Heart left ventricle (tissue), 16 donors: Measurements from ENCODE around the gene SLC5A2. TPM values are rescaled to one million over a fixed set of nuclear protein-coding genes. Genes with fewer than 3 reads are reported as not detected.
A peak's percentile ranks its signal among the peaks of the same experiment; 100 is the strongest.

Experiments used
- ATAC-seq, 4 donors: fragments of 200-7000 bp; cut with Tn5 transposase; one replicate each; pipeline ENCODE4 v1.9.1; 2020 to 2022; ENCODE audit warnings: moderate library complexity in 4 of 4, mild to moderate bottlenecking in 3 of 4, moderate number of reproducible peaks in 1 of 4
- DNase-seq, 5 donors: peaks; one replicate each; pipeline ENCODE4 v3.0.0-alpha.2; 2020
- H3K27ac ChIP-seq, 12 donors: fragments of 200-600 bp; sonication (generic) in 4 of 12; one replicate each; pipeline versions ENCODE4 v1.5.0 to v1.8.0; 2016 to 2022; ENCODE audit warnings: mild to moderate bottlenecking in 2 of 12
- H3K27me3 ChIP-seq, 9 donors: fragments of 200-600 bp; sonication (generic) in 2 of 9; one replicate each; pipeline versions ENCODE4 v1.5.1 to v1.8.0; 2016 to 2022; ENCODE audit warnings: mild to moderate bottlenecking in 3 of 9
- H3K36me3 ChIP-seq, 9 donors: fragments of 200-600 bp; sonication (generic) in 2 of 9; one replicate each; pipeline versions ENCODE4 v1.5.0 to v1.8.0; 2018 to 2022; ENCODE audit warnings: mild to moderate bottlenecking in 2 of 9
- H3K4me1 ChIP-seq, 12 donors: fragments of 200-600 bp; sonication (generic) in 4 of 12; one replicate each; pipeline versions ENCODE4 v1.5.0 to v1.8.0; 2016 to 2022; ENCODE audit warnings: mild to moderate bottlenecking in 3 of 12
- H3K4me3 ChIP-seq, 12 donors: fragments of 200-600 bp; sonication (generic) in 4 of 12; one replicate each; pipeline versions ENCODE4 v1.5.0 to v1.8.0; 2017 to 2022; ENCODE audit warnings: mild to moderate bottlenecking in 9 of 12, moderate library complexity in 4 of 12
- H3K9me3 ChIP-seq, 12 donors: fragments of 200-600 bp; sonication (generic) in 4 of 12; one replicate each; pipeline versions ENCODE4 v1.5.0 to v1.8.0; 2016 to 2022; ENCODE audit warnings: mild to moderate bottlenecking in 1 of 12
- CTCF ChIP-seq, 12 donors: fragments of 200-600 bp; sonication (generic) in 4 of 12; IDR thresholded peaks; one replicate each; pipeline versions ENCODE4 v1.5.0 to v1.8.0; 2018 to 2022; ENCODE audit warnings: antibody characterized with exemption in 12 of 12, mild to moderate bottlenecking in 5 of 12
- POLR2A ChIP-seq, 2 donors: fragments of 450-650 bp; IDR thresholded peaks; one replicate each; pipeline ENCODE4 v1.6.1; 2017; ENCODE audit warnings: antibody characterized with exemption in 2 of 2, mild to moderate bottlenecking in 2 of 2, moderate library complexity in 2 of 2
- WGBS, 4 donors: extraction: QIAGEN DNeasy Blood & Tissue Kit in 2 of 4; methylation state at CpG; one replicate each; pipeline versions ENCODE4 v1.1.5 to v1.1.7; 2013 to 2018; 5-methylcytosine and 5-hydroxymethylcytosine counted together
- intact Hi-C, 10 donors: fragments of 100-400 bp; cut with DNase I; formaldehyde crosslinking; loops; one replicate each; pipeline versions ENCODE4 v1.11.1 to v1.14.2; 2022
- polyA plus RNA-seq, 2 donors: library from polyadenylated mRNA; stranded (reverse); fragments of 200-250 nt; gene quantifications; one replicate each; pipeline ENCODE4 v1.2.3, GENCODE V29; 2013
- total RNA-seq, 9 donors: library from RNA; depleted of rRNA in 2 of 9; stranded (reverse); fragments of >200 nt in 2 of 9; fragmentation: NEBNext Ultra II Directional in 3 of 9; extraction: Animal tissue kit (Norgen Biotek cat#: 25700) in 3 of 9; gene quantifications; one replicate each; pipeline versions ENCODE4 v1.1.0 to v1.2.4, GENCODE V29; 2016 to 2023
- donor health status: ischemic (EF 13 %, LVEDD 7.1; RV severe dilation, severe dysfunction).
- donor health status: healthy with polysubstance abuse.
- donor health status: DM: no; HTN: yes; CAD: no.
- donor health status: DM: no; HTN: no; CAD: no.
- donor health status: ischemic (EF 25% LVEDD 6.9; RV normal size, moderate dysfunction).
- donor health status: ischemic (EF 25% LVEDD 5.7; RV mildly dilated, moderate dysfunction).
- donor health status: healthy.
- donor health status: DM: yes; HTN: yes; CAD: no.
- donor health status: ischemic (EF 35%, LVEDD 5.7; RV mildly dilated, moderate dysfunction).
- donor health status: nonischemic (EF 11% LVEDD 7.7; RV severe dilation, severe dysfunction).
- donor health status: DM: yes; HTN: yes; CAD: no.
- donor health status: PGD.
- donor health status: ischemic (EF 29% LVEDD 5.4; RV normal size, mild dysfunction).
- donor health status: nonischemic (EF 23%, LVEDD 6.1; RV moderate dilation, normal function).

The SLC5A2 gene
- total and polyA plus RNA-seq, 11 donors, result 0.08 to 0.76 TPM; not detected in 9

GRCh38 chr16:31467151-31467773 is 15.7 kb upstream of the SLC5A2 start:
- intact Hi-C loops, result loop anchor here in 1 of 10 donors (10.0 kb wide), 1 partner anchor 248 kb away; a partner anchor contains a TSS

DNA sequence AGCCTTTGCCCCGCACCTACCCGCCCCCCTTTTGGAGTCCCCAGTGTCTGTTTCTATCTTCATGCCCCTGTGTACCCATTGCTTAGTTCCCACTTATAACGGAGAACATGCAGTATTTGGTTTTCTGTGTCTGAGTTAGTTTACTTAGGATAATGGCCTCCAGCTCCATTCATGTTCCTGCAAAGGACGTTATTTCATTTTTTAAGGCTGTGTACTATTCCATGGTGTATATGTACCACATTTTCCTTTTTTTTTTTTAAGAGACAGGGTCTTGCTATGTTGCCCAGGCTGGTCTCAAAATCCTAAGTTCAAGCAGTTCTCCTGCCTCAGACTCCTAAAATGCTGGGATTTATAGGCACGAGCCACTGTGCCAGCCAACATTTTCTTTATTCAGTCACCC is 15.1 kb upstream of the SLC5A2 start:
- H3K27me3 ChIP-seq, result peaks cover 0 to 2% (median 0%) of the 10 kb centered on the region in 9 donors
- H3K9me3 ChIP-seq, result no peaks in the 10 kb centered on the region
- peaks cover 0 to 21% (median 9%) of the 10 kb centered on the region in 12 donors for H3K4me1 ChIP-seq
- ATAC-seq (no peak), DNase-seq (no peak)
- no peak for TF ChIP-seq CTCF (IDR thresholded peaks at IDR 0.05)
- no peak for TF ChIP-seq POLR2A (IDR thresholded peaks at IDR 0.05)
- H3K36me3 ChIP-seq, result peaks cover 0 to 45% (median 35%) of the 10 kb centered on the region in 9 donors
- no peak overlapping the region for H3K27ac ChIP-seq
- 88 to 98% (median 95%) methylated on average over 5 of the region's 5 CpGs for WGBS, 4 donors
- intact Hi-C loops, result loop anchor here in 1 of 10 donors (10.0 kb wide), 1 partner anchor 247 kb away; a partner anchor contains a TSS
- H3K4me3 ChIP-seq, result no peak overlapping the region

More at GRCh38 chr16:31467151-31467773, 15.7 kb upstream of the SLC5A2 start:
- H3K4me1 ChIP-seq, result peaks cover 0 to 15% (median 7%) of the 10 kb centered on the region in 12 donors
- H3K4me3 ChIP-seq, result no peak overlapping the region
- no peaks in the 10 kb centered on the region for H3K27me3 ChIP-seq
- no peak for ATAC-seq
- no peak for DNase-seq
- WGBS, 4 donors, result 82 to 83% (median 83%) methylated on average over 5 of the region's 5 CpGs
- H3K9me3 ChIP-seq, result no peaks in the 10 kb centered on the region
- peaks cover 0 to 51% (median 41%) of the 10 kb centered on the region in 9 donors for H3K36me3 ChIP-seq
- no peak for TF ChIP-seq CTCF (IDR thresholded peaks at IDR 0.05)
- no peak for TF ChIP-seq POLR2A (IDR thresholded peaks at IDR 0.05)
- H3K27ac ChIP-seq, result peak overlapping the region in 4 of 12 donors; percentile 29 to 64 (median 39)

DNA sequence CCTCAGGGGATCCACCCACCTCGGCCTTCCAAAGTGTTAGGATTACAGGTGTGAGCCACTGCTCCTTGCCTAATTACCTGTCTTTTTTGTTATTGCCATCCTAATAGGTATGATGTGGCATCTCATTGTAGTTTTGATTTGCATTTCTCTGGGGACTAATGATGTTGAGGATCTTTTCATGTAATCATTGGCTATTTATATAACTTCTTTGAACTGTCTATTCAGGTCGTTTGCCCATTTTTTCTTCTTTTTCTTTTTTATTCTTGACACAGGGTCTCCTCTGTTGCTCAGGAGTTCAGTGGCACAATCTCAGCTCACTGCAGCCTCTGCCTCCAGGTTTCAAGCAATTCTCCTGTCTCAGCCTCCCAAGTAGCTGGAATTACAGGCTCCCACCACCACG is 12.3 kb upstream of the SLC5A2 start:
- H3K4me3 ChIP-seq, result peak overlapping the region in 2 of 12 donors; percentile 77 to 78
- intact Hi-C loops, result loop anchor here in 3 of 10 donors (1.0 to 5.0 kb wide), 2 partner anchors 10 to 37 kb away; partner anchors contain the start of gene RUSF1 (in 2 of the 3)
- peaks cover 0 to 2% (median 0%) of the 10 kb centered on the region in 9 donors for H3K27me3 ChIP-seq
- ATAC-seq (no peak), DNase-seq (no peak)
- peaks cover 0 to 41% (median 30%) of the 10 kb centered on the region in 9 donors for H3K36me3 ChIP-seq
- no peak for TF ChIP-seq POLR2A (IDR thresholded peaks at IDR 0.05)
- no peak for TF ChIP-seq CTCF (IDR thresholded peaks at IDR 0.05)
- 84 to 89% (median 85%) methylated on average over 3 of the region's 3 CpGs for WGBS, 4 donors
- H3K27ac ChIP-seq, result peak overlapping the region in 9 of 12 donors; percentile 79 to 97 (median 92)
- H3K9me3 ChIP-seq, result no peaks in the 10 kb centered on the region
- peaks cover 0 to 31% (median 14%) of the 10 kb centered on the region in 12 donors for H3K4me1 ChIP-seq

GRCh38 chr16:31471241-31471874 is 11.6 kb upstream of the SLC5A2 start:
- Histone ChIP-seq H3K27ac (peak overlapping the region; percentile 75 to 97 (median 90)), H3K27me3 (peaks cover 0 to 2% (median 0%) of the 10 kb centered on the region in 9 donors), H3K9me3 (no peaks in the 10 kb centered on the region), H3K4me3 (peak overlapping the region; percentile 45 to 86 (median 68)), H3K36me3 (peaks cover 0 to 42% (median 31%) of the 10 kb centered on the region in 9 donors), H3K4me1 (peaks cover 0 to 31% (median 14%) of the 10 kb centered on the region in 12 donors)
- TF ChIP-seq CTCF (IDR thresholded peaks at IDR 0.05), result no peak
- TF ChIP-seq POLR2A (IDR thresholded peaks at IDR 0.05), result no peak
- intact Hi-C loops, result loop anchor here in 3 of 10 donors (1.0 to 5.0 kb wide), 2 partner anchors 11 to 36 kb away; partner anchors contain the start of gene RUSF1 (in 2 of the 3)
- no peak for ATAC-seq
- no peak for DNase-seq
- 22 to 40% (median 32%) methylated on average over 12 to 15 of the region's 15 CpGs for WGBS, 4 donors
